Ishikawa (cell line): ENCODE data around the gene CLPX.

ENCODE experiments used
- CREB1 ChIP-seq: IDR thresholded peaks from 2 replicates; pipeline ENCODE4 v1.6.1; 2012; ENCODE audit warnings: low read depth
- EP300 ChIP-seq: IDR thresholded peaks from 2 replicates; pipeline ENCODE4 v1.6.1; 2012; ENCODE audit warnings: borderline replicate concordance
- REST ChIP-seq: IDR thresholded peaks from 2 replicates; pipeline ENCODE4 v1.6.1; 2012; ENCODE audit warnings: low read depth, mild to moderate bottlenecking
- ZBTB7A ChIP-seq: IDR thresholded peaks from 2 replicates; pipeline ENCODE4 v1.6.1; 2012; ENCODE audit warnings: low read depth
- TF ChIP-seq, protein P1 (sequence below): IDR thresholded peaks from 2 replicates; pipeline ENCODE4 v1.6.1; 2012

DNA sequence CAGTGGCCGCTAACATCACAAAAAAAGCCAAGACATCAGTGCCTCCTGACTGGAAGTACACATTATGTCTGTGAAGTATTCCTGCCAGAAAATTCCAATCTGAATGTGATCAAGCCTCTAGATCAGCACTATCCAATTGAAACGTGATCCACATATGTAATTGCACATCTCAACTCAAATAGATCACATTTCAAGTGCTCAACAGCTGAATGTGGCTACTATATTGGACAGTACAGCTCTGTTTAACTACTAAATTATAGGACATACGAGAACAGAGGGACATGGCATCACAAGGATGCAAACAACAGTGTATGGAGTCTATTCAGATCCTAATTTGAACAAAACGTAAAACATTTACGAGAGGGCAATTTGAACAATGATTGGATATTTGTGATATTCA is 69.6 kb downstream of the CLPX start:
- no peak for TF ChIP-seq REST
- TF ChIP-seq EP300, result no peak
- no peak for TF ChIP-seq ZBTB7A
- TF ChIP-seq, protein P1, sequence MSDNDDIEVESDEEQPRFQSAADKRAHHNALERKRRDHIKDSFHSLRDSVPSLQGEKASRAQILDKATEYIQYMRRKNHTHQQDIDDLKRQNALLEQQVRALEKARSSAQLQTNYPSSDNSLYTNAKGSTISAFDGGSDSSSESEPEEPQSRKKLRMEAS, result no peak
- no peak for TF ChIP-seq CREB1
